GM10847 (cell line): ENCODE measurements around the gene MED13L.

Source experiments
- POLR2A ChIP-seq: IDR thresholded peaks from 2 replicates; pipeline ENCODE4 v1.6.1; 2011; ENCODE audit not compliant: insufficient read length; ENCODE audit errors: extremely low read depth

Gene MED13L

GRCh38 chr12:116246490-116247179 is 30.9 kb downstream of the MED13L start:
- TF ChIP-seq POLR2A = no peak

GRCh38 chr12:116245189-116245588 is 32.3 kb downstream of the MED13L start:
- TF ChIP-seq POLR2A = no peak

GRCh38 chr12:116244474-116245090 is 32.9 kb downstream of the MED13L start:
- TF ChIP-seq POLR2A = no peak

GRCh38 chr12:116244001-116244400 is 33.5 kb downstream of the MED13L start:
- TF ChIP-seq POLR2A = no peak

- TF ChIP-seq POLR2A = no peak
Measured at GRCh38 chr12:116242740-116243139, 34.8 kb downstream of the MED13L start.

GRCh38 chr12:116241157-116241759 is 36.2 kb downstream of the MED13L start:
- no peak for TF ChIP-seq POLR2A

- no peak for TF ChIP-seq POLR2A
Measured at GRCh38 chr12:116238149-116238548, 39.3 kb downstream of the MED13L start.

GRCh38 chr12:116236976-116237375 is 40.5 kb downstream of the MED13L start:
- TF ChIP-seq POLR2A = no peak

- TF ChIP-seq POLR2A = no peak
Measured at GRCh38 chr12:116236148-116236731, 41.3 kb downstream of the MED13L start.

- no peak for TF ChIP-seq POLR2A
Measured at GRCh38 chr12:116233669-116234068, 43.8 kb downstream of the MED13L start.

GRCh38 chr12:116227811-116228210 is 49.7 kb downstream of the MED13L start:
- TF ChIP-seq POLR2A = no peak

- no peak for TF ChIP-seq POLR2A
Measured at GRCh38 chr12:116226026-116226425, 51.5 kb downstream of the MED13L start.

GRCh38 chr12:116222358-116222757 is 55.1 kb downstream of the MED13L start:
- no peak for TF ChIP-seq POLR2A

- no peak for TF ChIP-seq POLR2A
Measured at GRCh38 chr12:116220756-116221155, 56.7 kb downstream of the MED13L start.

GRCh38 chr12:116217045-116217735 is 60.3 kb downstream of the MED13L start:
- no peak for TF ChIP-seq POLR2A

GRCh38 chr12:116216022-116216756 is 61.3 kb downstream of the MED13L start:
- TF ChIP-seq POLR2A = no peak
